HFFc6 (cell line): ENCODE data around the gene LIMD2. TPM values are rescaled to one million over a fixed set of nuclear protein-coding genes. Genes with fewer than 3 reads are reported as not detected.
"Not testable (repeated sequence)": the region's sequence is repeated elsewhere in the genome, so short reads cannot be mapped to it uniquely, and the experiment has no call there.

Experiments
- DNase-seq: peaks from one replicate; pipeline ENCODE4 v3.0.0-alpha.2; 2018
- H3K27ac Mint-ChIP-seq: 2 replicates; pipeline ENCODE4 v1.8.0; 2020; ENCODE audit warnings: mild to moderate bottlenecking, mixed read lengths
- H3K27me3 Mint-ChIP-seq: 2 replicates; pipeline ENCODE4 v1.8.0; 2021; ENCODE audit warnings: mild to moderate bottlenecking, moderate library complexity, mixed read lengths; ENCODE audit not compliant: insufficient read depth
- H3K36me3 Mint-ChIP-seq: 2 replicates; pipeline ENCODE4 v1.8.0; 2021; ENCODE audit warnings: low read depth, mixed read lengths
- H3K4me1 Mint-ChIP-seq: 2 replicates; pipeline ENCODE4 v1.8.0; 2020; ENCODE audit warnings: low read depth, mixed read lengths
- H3K4me3 Mint-ChIP-seq: 2 replicates; pipeline ENCODE4 v1.8.0; 2020; ENCODE audit warnings: mild to moderate bottlenecking, moderate library complexity, mixed read lengths
- H3K9me3 Mint-ChIP-seq: 2 replicates; pipeline ENCODE4 v1.8.0; 2020; ENCODE audit warnings: mild to moderate bottlenecking, mixed read lengths
- total RNA-seq, 6 experiments: library from RNA; stranded (reverse); fragmentation: NEBNext Ultra II Directional; extraction: Animal tissue kit (Norgen Biotek cat#: 25700); gene quantifications; 2 replicates in 1 of 6; 3 replicates in 5 of 6; pipeline ENCODE4 v1.2.3, GENCODE V29; 2021
- TF ChIP-seq, protein P1 (sequence below): fragments of 200-600 bp; sonication (generic); IDR thresholded peaks from 2 replicates; pipeline ENCODE4 v1.5.0; 2021; ENCODE audit warnings: antibody characterized with exemption, mild to moderate bottlenecking

The LIMD2 gene
- total RNA-seq, 6 experiments from 2014 or later, result 1.7 to 5.8 (median 4.1) TPM

DNA sequence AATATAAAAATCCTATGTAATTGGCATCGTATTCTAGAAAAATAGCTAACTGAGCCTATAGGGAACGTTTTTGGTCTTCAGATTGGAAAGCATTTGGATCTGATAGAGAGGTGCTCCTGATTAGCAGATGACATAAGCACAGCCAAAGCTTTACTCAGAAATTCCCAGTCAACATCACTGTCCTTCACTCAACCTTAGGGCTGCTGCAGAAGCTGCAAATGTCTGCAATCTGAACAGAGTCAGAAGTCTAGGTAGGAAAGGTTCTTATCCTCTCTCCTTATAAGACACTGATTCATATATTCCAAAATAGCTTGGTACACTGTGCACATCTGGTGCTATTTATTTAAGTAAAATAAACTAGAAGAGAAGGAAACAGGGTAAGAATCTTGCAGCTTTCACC, 22.5 kb upstream of the LIMD2 start:
- DNase-seq, result no peak
- no peaks in the 10 kb centered on the region for H3K27me3 Mint-ChIP-seq
- TF ChIP-seq, protein P1, sequence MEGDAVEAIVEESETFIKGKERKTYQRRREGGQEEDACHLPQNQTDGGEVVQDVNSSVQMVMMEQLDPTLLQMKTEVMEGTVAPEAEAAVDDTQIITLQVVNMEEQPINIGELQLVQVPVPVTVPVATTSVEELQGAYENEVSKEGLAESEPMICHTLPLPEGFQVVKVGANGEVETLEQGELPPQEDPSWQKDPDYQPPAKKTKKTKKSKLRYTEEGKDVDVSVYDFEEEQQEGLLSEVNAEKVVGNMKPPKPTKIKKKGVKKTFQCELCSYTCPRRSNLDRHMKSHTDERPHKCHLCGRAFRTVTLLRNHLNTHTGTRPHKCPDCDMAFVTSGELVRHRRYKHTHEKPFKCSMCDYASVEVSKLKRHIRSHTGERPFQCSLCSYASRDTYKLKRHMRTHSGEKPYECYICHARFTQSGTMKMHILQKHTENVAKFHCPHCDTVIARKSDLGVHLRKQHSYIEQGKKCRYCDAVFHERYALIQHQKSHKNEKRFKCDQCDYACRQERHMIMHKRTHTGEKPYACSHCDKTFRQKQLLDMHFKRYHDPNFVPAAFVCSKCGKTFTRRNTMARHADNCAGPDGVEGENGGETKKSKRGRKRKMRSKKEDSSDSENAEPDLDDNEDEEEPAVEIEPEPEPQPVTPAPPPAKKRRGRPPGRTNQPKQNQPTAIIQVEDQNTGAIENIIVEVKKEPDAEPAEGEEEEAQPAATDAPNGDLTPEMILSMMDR, result no peak
- no peaks in the 10 kb centered on the region; the same call in 1 of the 2 replicates for H3K36me3 Mint-ChIP-seq
- no peaks in the 10 kb centered on the region; the same call in 1 of the 2 replicates for H3K4me1 Mint-ChIP-seq
- no peak overlapping the region for H3K27ac Mint-ChIP-seq
- H3K9me3 Mint-ChIP-seq, result no peaks in the 10 kb centered on the region
- H3K4me3 Mint-ChIP-seq, result no peak overlapping the region

DNA sequence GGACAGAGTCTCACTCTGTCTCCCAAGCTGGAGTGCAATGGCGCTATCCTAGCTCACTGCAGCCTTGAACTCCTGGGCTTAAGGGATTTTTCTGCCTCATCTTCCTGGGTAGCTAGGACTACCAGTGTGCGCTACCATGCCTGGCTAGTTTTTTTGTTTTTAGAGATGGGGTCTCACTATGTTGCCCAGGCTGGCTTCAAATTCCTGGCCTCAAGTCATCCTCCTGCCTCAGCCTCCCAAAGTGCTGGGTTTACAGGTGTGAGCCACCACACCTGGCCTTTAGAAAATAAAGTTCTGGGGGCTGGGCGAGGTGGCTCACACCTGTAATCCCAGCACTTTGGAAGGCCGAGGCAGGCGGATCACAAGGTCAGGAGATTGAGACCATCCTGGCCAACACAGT, 20.3 kb upstream of the LIMD2 start:
- H3K27ac Mint-ChIP-seq, result not testable (repeated sequence)

DNA sequence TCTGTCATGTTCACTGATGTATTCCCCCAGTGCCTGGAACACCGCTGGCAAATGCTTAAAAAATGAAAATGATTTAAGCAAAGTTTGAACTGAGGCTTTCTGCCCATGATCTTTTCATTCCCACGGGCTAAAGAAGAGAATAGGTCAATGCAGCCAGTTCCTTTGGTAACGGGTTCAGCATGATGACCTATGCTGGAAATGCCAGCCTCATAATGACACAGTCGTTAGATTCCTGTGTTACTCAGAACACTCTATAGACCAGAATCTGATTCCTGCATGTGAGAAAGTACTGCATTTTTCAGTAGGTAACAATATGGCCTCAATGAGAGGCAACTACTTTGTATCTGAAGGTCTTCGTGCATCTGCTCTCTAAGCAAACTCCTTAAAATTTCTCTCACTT, 19.1 kb upstream of the LIMD2 start:
- Mint-ChIP-seq H3K27me3 (no peaks in the 10 kb centered on the region; the same call in none of the 2 replicates), H3K27ac (no peak overlapping the region), H3K9me3 (no peaks in the 10 kb centered on the region), H3K4me3 (no peak overlapping the region), H3K36me3 (peaks cover 9% of the 10 kb centered on the region), H3K4me1 (peaks cover 16% of the 10 kb centered on the region)
- TF ChIP-seq, protein P1, result no peak
- DNase-seq, result no peak

More for the DNA sequence above, 20.3 kb upstream of the LIMD2 start:
- not testable (repeated sequence) for H3K4me1 Mint-ChIP-seq, H3K36me3 Mint-ChIP-seq, DNase-seq, H3K9me3 Mint-ChIP-seq, H3K4me3 Mint-ChIP-seq, H3K27me3 Mint-ChIP-seq

DNA sequence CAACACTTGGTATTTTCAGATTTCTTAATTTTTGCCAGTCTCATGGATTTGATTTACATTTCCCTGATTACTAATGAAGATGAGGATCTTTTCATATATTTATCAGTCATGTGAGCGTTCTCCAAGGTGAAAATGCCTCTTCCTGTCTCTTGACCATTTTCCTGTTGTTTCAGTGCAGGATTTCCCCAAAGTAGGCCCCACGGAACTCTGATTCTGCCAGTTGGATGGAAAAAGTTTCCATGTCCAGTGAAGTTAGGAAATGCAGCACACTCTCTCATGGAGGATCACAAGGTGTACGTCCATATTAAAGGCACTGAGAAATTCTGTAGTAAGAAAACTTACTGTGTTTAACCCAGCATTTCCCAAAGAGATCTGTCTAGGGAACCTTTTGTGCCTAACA, 16.5 kb upstream of the LIMD2 start:
- TF ChIP-seq, protein P1, result no peak
- Mint-ChIP-seq H3K9me3 (no peaks in the 10 kb centered on the region), H3K36me3 (peaks cover 9% of the 10 kb centered on the region), H3K27ac (no peak overlapping the region), H3K4me1 (peaks cover 16% of the 10 kb centered on the region), H3K4me3 (no peak overlapping the region), H3K27me3 (peaks cover 1% of the 10 kb centered on the region)
- no peak for DNase-seq

DNA sequence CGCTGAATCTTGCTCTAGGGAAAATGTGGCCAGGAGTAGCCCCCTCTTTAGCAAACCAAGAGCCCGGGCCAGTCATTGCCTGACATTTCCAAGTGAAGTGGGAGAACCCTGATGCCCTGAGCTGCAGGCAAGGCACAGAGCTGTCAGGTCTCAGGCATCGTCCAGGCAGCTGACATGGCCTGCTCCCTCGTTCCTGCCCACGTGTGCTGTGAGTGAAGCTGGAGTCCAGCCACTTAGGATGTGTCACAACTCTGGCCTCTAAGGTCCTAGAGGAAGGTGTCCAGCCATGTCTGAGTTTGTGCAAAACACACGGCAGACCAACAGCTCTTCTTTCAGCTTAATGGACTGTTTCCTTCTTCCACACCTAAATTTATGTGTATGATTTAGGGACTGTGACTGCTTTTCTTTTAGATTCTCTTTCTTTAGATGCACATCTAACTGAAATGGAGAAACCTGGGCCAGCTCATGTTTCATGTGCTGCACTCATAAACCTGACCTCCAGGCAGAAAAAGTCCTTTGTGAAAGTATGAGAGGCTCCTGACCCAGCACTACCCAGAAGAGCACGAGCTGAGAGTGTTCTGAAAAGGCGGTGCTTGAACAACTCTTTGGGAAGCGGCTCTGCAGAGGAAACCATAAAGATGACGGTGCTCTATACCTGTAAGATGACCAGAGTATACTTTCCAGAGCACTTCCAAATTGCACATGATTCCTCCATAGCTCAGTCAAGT, 14.8 kb upstream of the LIMD2 start:
- Mint-ChIP-seq H3K36me3 (peaks cover 12% of the 10 kb centered on the region), H3K4me3 (no peak overlapping the region), H3K4me1 (peaks cover 16% of the 10 kb centered on the region), H3K9me3 (no peaks in the 10 kb centered on the region), H3K27me3 (peaks cover 1% of the 10 kb centered on the region), H3K27ac (peak overlapping the region; percentile 13; the same call in 1 of the 2 replicates)
- peak; percentile 28 for DNase-seq
- TF ChIP-seq, protein P1, result no peak

DNA sequence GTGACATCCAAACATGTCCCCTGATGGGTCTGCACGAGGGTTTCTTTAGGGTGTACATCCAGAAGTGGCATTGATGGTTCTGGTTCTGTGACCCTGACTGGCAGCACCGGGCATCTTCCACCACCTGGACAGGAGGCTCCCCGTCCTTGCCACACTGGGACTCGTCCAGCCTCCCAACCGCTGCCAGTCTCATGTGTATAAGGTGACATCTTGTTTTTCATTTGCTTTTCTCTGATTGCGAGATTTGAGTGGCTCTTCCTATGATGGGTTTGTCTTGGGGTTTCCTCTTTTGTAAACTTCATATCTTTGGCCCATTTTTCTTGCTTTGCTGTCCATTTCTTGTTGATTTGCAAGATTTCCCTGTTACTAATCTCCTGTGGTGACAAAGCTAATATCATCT, 9.2 kb upstream of the LIMD2 start:
- Mint-ChIP-seq H3K4me3 (no peak overlapping the region), H3K9me3 (no peaks in the 10 kb centered on the region), H3K36me3 (peaks cover 13% of the 10 kb centered on the region; the same call in 1 of the 2 replicates), H3K4me1 (peaks cover under 1% of the 10 kb centered on the region; the same call in 1 of the 2 replicates), H3K27me3 (peaks cover 3% of the 10 kb centered on the region; the same call in 1 of the 2 replicates), H3K27ac (no peak overlapping the region)
- no peak for DNase-seq
- TF ChIP-seq, protein P1, result no peak
